CD4-positive, alpha-beta T cell treated with Interleukin-21 for 1 hour (primary cell): Measurements from ENCODE around the gene CWC22.
"Not testable (repeated sequence)": the region's sequence is repeated elsewhere in the genome, so short reads cannot be mapped to it uniquely, and the experiment has no call there.

ENCODE experiments used
- DNase-seq: peaks from one replicate; pipeline ENCODE4 v3.0.0-alpha.2; 2020

The CWC22 gene

DNA sequence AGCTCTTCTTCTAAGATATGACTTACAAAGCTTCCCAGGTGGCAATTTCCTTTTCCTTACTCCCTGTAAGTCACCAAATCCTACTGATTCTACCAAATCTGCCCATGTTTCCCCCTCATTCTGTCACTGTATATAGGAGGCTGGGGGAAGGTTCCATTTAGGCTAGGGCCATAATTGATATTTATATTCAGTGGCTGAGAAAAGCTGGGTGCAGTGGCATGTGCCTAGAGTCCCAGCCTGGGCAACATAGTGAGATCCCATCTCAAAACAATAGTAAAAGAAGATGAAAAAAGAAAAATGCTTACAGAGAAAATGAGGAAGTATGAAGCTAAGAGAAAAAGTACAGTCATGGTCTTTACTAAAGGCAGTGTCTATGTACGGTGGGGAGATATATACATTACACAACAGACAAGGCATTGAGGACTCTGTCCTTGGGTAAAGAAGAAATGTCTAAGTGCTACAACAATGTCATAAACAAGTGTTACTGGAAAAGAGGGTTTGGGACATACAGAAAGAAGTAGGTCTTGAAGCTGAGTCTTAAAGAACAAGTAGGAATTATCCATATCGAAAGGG lies 4.8 kb downstream of the CWC22 start:
- DNase-seq: no peak

- DNase-seq: no peak
These were observed 5.4 kb downstream of the CWC22 start for GRCh38 chr2:180001726-180002125.

GRCh38 chr2:180000434-180000833 lies 6.7 kb downstream of the CWC22 start:
- no peak for DNase-seq

DNA sequence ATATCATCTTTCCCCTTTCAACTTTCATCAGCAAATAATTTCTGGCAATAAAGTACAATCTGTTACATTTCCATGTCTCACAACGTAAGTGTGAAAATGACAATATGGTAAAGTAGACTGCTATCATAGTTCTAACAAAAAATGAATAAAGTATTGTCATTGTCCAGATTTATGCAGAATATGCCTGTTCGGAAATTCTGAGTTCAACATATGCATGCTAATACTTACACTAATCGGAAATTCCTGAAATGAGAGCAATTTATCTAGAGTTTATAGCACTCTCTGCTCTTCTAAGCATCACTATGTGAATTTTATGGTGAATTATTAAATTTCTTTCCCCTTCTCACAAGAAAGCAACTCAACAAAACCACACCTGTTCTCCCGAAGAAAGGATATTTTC lies 8.1 kb downstream of the CWC22 start:
- DNase-seq: no peak

GRCh38 chr2:179995741-179996515 lies 11.2 kb downstream of the CWC22 start:
- DNase-seq: no peak

DNA sequence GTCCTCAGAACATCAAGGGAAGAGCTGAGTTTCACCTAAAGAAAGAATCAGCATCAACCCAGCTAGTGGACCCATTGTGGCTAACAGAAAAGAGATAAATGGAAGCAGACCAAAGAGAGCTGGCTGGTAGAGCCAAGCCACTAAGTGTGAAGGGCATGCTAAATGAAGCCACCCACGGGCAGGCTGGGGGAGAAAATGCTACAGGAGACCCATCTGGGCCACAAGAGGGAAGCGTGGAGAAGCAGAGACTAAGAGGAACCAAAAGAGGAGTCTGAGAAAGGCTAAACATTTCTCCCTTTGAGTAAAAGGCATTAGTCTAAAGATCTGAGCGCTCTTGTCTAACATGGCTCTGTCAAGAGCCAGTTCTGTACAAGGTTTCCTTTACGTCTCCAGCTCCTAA lies 15.8 kb downstream of the CWC22 start:
- no peak for DNase-seq

DNA sequence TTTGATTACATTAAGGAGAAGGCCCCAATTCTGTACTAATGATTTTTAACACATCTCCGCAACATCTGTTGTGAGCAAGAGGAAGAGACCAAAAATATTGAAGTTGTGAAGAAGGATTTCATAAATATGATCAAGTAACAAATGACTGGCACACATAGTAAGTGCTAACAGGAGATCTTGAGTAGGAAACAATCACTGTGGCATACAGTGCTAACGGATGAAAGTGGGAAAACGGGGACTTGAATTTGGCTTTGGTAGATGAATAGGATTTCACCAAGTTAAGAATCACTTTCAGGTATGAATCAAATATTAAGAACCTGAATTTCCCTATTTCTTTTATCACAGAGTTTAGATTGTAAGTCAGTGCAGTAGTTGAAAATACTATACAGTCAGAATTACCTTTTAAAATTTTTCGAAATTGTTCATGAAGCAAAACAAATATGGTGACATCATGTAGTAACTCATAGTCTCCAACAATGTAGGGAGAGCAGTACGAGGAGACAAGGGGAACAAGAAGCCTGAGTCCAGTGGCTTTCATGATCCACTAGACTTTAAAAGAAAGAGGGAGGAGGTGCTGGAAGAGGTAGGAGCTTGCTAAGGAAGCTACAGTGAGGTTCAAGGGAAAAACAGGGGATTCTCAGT lies 16.3 kb downstream of the CWC22 start:
- DNase-seq: no peak

- no peak for DNase-seq
These were observed 19.2 kb downstream of the CWC22 start for GRCh38 chr2:179987916-179988315.

- no peak for DNase-seq
These were observed 21.8 kb downstream of the CWC22 start for GRCh38 chr2:179985163-179985820.

GRCh38 chr2:179983250-179983932 lies 23.7 kb downstream of the CWC22 start:
- no peak for DNase-seq

DNA sequence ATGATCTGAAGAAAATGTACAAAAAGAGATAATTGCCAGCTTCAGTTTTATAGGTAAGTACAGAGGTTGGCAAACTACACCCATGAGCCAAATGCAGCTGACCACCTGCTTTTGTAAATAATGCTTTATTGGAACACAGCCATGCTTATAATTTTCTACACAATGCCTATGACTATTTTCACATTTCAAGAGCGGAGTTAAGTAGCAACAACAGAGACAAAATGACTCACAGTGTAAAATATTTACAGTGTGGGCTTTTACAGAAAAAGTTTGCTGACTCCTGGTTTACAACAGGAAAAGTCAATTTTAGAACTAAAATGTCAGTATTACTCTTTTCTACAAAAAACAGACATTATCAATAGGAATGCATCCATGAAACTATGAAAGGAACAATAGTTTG lies 26.0 kb downstream of the CWC22 start:
- DNase-seq: no peak

GRCh38 chr2:179974761-179975160 lies 32.3 kb downstream of the CWC22 start:
- DNase-seq: no peak

GRCh38 chr2:179966778-179967394 lies 40.2 kb downstream of the CWC22 start:
- no peak for DNase-seq

DNA sequence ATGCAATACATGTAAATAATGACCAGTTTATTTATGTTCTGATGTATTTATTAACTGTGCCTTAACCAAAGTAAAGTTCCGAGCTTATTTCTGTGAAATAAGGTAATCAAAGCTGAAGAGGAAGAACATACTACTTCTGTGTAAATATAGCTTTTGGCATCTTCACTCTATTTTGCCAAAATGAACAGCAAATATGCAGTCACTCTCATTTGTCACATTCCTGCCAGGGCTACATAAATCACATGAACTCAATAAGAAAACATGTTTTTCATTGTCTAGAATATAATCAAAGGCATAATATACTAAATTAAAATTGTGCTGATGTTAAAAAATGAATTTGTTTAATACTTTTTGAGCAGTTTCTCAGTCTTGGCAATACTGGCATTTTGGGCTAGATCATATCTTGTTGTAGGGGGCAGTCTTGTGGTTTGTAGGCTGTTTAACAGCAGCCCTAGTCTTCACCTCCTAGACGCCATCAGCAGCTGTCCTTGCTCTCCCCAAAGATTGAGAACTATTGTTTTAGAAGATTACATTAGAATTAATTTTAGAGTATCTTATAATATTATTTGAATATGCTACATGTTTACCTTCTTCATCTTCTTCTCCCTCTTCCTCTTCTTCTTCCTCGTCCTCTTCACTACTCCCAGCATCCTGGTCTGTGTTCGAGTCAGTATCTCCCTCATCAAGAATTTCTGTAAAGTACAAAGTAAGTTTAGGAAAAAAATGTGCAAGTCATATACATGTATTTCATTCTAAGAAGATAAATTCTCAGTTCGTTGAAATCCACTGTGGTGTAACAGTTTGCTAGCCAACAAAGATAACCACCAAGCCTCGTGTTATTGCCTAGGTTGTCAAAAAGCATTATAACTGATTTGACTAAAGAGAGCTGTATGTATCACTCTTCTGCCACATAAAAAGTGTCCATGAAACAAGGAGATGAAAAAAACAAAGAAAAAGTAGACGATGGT lies 41.5 kb downstream of the CWC22 start:
- DNase-seq: no peak

- no peak for DNase-seq
These were observed 43.5 kb downstream of the CWC22 start for GRCh38 chr2:179963626-179964025.

GRCh38 chr2:179958251-179958650 lies 48.8 kb downstream of the CWC22 start:
- not testable (repeated sequence) for DNase-seq

DNA sequence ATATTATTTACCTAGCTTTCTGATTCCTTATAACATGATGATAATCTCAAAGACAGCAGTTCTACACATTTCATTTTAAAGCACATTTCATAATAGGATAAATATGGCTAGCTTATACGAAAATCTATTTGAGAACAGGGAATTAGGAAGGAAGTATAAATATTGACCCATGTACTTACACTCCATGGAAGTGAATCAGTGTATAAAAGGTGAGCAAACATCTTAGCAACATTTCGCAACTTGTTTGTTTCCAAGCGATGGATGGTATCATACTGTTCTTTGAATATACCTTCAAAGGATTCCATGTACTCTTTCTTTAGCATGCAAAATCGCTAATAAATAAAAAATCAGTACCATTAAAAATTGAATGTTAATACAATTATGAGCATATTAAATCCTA lies 53.1 kb downstream of the CWC22 start:
- no peak for DNase-seq

DNA sequence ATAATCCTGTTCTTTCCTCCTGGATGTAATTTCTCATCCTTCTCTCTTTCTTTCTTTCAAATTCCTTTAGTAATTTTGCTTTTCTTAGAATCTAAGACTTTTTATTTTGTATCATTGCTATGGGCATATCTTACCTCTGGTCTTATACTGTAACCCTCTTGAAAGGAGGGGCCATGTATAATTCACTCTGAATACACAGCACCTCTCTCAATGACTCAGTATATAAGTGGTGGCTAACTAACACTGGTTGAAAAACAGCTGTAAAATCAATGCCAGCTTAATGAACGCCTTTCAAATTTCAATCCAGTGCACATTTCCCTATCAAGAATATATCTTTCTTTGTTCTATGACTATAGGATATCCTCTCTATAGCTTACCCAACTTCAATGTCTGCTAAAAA lies 53.7 kb downstream of the CWC22 start:
- no peak for DNase-seq

- DNase-seq: no peak
These were observed 54.4 kb downstream of the CWC22 start for GRCh38 chr2:179952658-179953057.

GRCh38 chr2:179951680-179952079 lies 55.4 kb downstream of the CWC22 start:
- no peak for DNase-seq

DNA sequence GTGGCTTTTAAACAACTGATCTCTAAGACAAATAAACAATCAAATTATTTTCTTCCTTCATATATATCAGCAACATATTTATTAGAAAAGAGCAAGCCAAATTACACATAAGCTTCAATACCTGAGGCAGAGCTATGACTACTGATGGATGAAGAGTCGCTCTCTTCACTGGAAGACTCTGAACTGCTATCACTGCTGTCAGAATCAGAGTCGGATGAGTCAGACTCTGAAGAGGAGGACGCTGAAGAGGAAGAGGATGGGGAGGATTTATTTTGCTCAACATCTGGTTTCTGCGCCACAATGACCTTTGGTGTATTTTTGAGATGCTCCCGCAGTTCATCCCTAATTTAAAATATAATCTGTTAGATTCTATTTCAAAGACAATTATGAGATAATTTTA lies 56.7 kb downstream of the CWC22 start:
- DNase-seq: no peak

GRCh38 chr2:179949438-179949837 lies 57.7 kb downstream of the CWC22 start:
- no peak for DNase-seq
